GM19455 (cell line): Measurements from ENCODE around the gene AKAP6.
"Not testable (repeated sequence)": the region's sequence is repeated elsewhere in the genome, so short reads cannot be mapped to it uniquely, and the experiment has no call there.

Experiments used
- ATAC-seq: cut with Tn5 transposase; IDR thresholded peaks from one replicate; pipeline ENCODE4 v1.9.1; 2021; ENCODE audit not compliant: unreplicated experiment

Gene AKAP6

DNA sequence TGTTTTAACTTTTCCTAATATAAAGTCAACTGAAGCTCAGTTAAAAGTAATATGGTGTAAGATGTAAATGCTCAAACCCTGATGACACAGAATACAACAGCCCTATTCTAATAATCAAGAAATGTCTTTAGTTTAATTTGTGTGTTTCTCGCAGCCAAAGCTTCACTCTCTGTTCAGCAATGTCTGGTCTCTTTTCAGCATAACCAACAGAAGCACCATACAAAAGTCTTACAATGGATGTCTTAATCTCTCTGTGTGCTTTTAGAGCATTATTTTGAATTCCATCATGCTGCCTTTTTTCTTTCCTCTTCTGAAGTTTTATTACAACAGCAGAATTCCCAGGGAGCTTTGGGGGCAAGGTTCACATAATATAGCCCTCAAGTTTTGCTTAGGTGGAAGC is 399.4 kb downstream of the AKAP6 start:
- ATAC-seq = no peak

- ATAC-seq = no peak
These were observed 399.9 kb downstream of the AKAP6 start for GRCh38 chr14:32728976-32729375.

DNA sequence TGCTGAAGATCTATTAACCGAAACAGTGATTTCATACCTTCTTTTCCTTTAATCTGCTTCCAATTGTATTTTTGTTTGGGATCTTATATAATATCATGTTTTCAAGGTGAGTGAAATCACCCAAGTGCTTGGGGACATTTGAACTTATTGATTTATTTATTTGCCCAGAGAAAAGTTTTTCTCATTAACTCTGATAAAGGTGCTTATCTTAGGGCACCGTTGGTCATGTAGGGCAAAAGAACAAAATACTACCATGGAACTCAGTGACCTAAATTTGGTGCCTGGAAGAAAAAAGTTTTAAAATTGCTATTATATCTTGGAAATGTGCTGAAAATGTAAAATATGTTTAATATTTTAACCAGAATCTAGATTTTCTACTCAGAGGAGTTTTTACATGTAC is 402.2 kb downstream of the AKAP6 start:
- no peak for ATAC-seq

- no peak for ATAC-seq
These were observed 403.9 kb downstream of the AKAP6 start for GRCh38 chr14:32733015-32733414.

DNA sequence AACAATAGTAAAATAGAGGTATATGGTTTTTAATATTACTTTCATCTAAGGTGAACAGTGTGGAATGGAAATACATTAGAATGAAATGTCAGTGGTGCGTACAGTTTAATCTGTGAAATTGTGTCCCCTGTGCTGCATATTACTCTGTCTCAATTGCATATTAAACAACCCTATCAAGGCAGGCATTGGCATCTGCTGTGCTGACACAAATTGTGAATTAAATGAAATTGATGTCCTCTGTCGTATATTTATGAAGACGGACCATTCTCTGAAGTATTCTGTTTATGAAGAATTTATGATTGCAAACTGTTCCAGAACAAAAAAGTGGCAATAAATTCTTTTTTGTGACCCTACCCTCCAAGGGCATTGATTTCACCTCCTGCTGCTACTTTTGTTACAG is 405.2 kb downstream of the AKAP6 start:
- no peak for ATAC-seq

GRCh38 chr14:32737621-32738020 is 408.5 kb downstream of the AKAP6 start:
- no peak for ATAC-seq

GRCh38 chr14:32738206-32738871 is 409.2 kb downstream of the AKAP6 start:
- no peak for ATAC-seq

GRCh38 chr14:32744811-32745445 is 415.8 kb downstream of the AKAP6 start:
- ATAC-seq = no peak

GRCh38 chr14:32754209-32754608 is 425.1 kb downstream of the AKAP6 start:
- no peak for ATAC-seq

DNA sequence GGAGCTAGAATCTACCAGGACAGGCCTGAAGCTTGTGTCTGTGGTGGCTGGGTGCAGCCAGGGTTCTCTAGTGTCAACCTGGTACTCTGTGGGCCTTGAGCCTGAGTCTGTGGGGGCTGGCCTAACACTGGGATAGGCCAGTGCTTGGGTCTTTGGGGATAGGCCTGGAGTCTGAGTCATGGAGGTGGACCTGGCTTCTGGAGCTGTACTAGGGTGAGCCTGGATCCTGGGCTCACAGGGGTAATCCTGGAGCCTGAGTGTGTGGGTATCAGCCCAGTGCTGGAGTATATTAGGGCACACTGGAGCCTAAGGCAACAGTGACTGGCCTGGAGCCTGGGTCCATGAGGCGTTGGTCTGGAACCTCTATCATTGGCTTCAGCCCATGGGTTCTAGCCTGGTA is 427.1 kb downstream of the AKAP6 start:
- no peak for ATAC-seq

DNA sequence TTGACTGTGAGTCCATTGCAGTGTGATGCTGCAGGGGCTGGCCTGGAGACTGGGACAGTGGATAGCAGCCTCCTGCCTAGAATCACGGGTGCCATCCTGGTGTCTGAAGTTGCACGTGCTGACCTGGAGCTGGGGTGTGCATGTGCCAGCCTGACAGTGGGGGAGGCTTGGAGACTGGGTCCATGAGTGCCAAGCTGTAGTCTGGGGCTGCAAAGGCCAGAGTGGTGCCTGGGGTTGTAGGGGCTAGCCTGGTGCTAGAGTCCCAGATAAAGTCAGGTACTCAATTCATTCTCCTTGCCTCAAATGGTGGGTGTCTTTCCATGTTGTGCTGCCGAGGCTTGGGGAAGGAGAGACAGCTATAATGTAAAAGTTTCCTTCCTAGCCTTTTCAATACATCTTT is 427.7 kb downstream of the AKAP6 start:
- ATAC-seq = no peak

DNA sequence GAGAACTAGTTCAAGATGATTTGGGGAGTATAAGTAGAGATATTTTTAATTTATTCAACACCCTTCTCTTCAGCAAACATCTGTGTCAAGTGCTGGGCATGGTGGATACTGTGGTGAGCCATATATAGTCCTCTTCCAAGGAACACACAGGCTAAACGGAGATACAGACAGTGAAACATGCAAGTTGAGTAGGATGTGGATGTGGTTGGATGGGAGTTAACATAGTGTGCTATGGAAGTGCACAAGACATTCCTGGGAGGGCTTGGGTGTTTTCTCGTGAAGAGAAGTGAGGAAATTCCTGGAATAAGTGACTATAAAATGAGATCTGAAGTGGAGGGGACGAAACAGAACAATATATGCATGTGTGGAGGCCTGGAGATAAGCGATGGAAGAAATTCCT is 428.5 kb downstream of the AKAP6 start:
- ATAC-seq = no peak

GRCh38 chr14:32761381-32761968 is 432.4 kb downstream of the AKAP6 start:
- no peak for ATAC-seq

GRCh38 chr14:32762886-32763285 is 433.8 kb downstream of the AKAP6 start:
- ATAC-seq = no peak

- no peak for ATAC-seq
These were observed 434.6 kb downstream of the AKAP6 start for GRCh38 chr14:32763673-32764072.

DNA sequence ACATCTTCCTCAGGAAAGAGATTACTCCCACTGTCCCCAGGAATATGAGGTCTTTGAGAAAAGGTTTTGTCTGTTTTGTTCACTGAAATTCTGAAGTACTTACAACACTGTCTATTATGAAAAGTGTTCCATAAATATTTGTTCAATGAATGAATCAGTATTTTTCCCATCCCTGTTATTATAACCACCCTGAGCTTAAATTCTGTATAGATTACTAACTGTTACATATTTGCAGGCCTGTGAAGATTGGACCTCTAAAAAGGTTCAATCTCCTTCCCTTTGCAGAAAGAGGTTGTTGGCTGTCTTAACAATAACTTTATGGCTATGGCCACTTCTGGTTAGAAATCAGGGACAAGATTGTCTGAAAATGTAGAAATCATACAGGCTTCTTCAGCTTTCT is 435.0 kb downstream of the AKAP6 start:
- ATAC-seq = no peak

- no peak for ATAC-seq
These were observed 441.3 kb downstream of the AKAP6 start for GRCh38 chr14:32770422-32770821.

DNA sequence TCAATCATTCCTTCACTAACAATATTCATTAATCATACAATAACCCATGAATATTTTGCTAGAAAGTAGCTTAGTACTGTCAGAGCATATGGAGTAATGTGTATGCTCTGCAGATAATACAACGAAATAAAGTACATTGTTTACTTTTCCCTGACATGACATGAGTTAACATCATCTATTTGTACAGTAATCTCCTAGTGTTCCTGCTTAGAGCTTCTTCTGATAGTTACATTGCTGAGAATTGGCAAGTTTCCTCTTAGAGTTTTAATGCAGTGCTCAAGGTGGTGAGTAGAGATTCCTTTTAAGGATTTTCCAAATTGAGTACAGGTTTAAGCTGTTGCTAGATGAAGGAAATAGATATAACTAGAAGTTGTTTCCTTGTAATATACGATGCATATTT is 445.1 kb downstream of the AKAP6 start:
- ATAC-seq = no peak

DNA sequence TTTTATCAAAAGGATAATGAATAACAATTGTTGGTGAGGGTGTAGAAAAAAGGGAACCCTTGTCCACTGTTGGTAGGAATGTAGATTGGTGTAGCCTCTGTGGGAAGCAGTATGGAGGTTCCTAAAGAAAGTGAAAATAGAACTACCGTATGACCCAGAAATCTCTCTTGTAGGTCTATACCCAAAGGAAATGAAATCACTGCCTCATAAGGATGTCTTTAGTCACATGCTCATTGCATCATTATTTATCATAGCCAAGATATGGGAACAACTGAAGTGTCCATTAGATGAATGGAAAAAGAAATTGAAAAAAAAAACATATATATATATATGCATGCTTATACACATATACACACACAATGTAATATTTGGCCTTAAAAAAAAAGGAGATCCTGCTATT is 450.7 kb downstream of the AKAP6 start:
- no peak for ATAC-seq

DNA sequence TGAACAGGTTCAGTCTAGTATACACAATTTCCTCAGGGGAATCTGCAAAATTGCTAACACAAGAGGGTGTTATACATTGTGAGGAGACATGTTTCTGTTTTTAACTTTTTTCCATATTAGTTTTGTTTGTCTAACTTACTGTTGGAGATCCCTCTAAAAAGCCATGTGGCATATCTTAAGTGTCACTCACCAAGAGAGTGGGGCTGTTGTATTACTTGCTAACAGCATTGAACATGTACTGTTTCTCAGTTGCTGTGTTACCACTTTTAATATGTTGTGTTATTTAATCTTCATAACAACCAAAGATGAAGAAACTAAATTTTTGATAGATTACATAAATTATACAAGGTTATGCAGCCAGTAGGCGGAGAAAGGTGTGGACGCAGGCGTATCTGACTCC is 455.3 kb downstream of the AKAP6 start:
- no peak for ATAC-seq

GRCh38 chr14:32785585-32785984 is 456.5 kb downstream of the AKAP6 start:
- no peak for ATAC-seq

DNA sequence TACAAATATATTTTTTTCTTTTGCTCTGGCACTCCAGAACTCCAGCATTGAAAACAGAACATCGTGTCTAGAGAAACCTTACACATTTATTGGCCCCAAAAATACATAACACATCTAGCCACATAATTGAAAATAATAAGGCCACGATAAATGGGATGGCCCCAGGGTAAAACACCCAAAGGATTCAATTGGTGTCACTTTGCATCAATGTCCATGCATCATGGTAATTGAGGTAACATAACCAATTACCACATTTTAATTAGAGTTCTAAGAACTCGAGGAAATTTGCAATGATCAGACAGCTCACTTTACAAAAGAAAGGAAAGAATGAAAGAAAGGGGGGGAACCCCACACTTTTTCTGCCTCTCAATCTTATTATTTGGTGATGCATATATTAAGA is 457.8 kb downstream of the AKAP6 start:
- no peak for ATAC-seq

DNA sequence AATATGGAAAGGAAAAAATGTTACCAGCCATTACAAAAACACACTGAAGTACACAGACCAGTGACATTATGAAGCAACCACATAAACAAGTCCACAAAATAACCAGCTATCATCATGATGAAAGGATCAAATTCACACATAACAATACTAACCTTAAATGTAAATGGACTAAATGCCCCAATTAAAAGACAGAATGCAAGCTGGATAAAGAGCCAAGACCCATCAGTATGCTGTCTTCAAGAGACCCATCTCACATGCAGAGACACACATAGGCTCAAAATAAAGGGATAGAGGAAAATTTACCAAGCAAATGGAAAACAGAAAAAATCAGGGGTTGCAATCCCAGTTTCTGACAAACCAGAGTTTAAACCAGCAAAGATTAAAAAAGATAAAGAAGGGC is 463.9 kb downstream of the AKAP6 start:
- ATAC-seq = not testable (repeated sequence)
